ENCODE results near the gene KCNC2.

Gene KCNC2

DNA sequence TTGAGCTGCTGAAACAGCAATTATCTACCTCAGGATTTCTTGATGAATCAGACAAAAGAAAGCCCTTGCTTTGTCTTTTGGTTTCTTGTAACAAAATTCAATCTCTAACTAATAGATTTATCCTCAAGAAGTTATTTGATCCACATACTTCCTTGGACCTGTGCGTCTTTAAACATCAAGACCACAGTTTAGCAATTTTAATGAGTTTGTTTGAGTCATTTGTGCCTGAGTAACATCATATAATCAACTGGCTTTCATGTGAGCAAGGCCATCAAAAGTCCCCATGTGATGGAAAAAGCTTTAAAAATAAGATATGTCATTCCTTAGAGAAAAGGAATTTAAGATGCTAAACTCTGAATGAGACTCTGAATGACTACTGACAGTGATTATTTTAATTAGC is 52.3 kb downstream of the KCNC2 start:
- DNase-seq, result no peak

DNA sequence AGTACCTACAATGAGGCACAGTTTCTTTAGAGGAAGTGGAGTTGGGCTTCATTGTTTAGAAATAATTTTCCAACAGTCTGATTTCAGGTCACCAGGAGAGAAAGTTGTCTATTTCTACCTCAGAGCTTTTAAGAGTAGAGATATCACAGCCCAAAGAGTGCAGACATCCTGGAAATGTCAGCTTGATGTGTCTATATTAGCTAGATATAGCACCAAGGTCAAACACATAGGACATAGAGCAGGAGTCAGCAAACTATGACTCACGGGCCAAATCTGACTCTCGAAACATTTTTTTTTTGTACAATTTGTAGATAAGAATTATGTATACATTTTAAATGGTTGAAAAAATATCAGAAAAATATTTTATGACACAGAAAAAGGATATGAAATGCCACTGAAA is 53.7 kb downstream of the KCNC2 start:
- DNase-seq, result no peak

DNA sequence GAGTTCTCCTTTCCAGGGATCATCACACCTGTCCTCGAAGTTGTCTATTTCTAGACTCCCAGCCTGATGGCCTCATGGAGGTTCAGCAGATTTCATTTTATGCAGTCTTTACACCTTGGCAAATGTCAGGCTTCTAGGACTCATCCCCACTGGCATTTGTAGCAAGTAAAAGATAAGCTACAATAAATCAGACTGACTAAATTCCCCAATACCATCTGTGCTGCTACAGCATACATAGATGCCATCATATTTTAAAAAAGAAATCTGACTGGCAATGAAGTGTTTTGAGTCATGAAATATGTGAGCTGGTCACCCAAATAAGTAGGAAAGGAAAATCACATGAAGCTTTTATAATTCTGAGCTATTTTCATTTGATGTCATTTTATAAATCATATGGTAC is 55.3 kb downstream of the KCNC2 start:
- DNase-seq, result no peak

DNA sequence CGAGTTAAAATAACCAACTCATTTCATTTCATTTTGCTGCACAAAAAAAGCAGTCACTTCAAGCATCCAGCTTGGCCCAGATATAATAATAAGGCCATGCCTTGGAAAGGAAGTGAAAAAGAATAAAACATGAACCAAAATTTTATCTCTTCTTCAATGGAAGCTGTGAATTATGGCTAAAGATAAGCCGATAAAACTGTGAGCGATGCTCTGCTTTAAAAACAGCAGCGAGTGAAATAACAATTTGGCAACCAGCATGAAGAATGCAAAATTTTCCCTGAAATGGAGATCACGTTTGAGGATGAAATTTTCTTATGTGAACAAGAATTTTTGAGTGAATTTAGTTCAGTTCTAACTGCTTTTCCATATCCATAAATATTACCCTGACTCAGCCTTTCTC is 70.4 kb downstream of the KCNC2 start:
- no peak for DNase-seq

DNA sequence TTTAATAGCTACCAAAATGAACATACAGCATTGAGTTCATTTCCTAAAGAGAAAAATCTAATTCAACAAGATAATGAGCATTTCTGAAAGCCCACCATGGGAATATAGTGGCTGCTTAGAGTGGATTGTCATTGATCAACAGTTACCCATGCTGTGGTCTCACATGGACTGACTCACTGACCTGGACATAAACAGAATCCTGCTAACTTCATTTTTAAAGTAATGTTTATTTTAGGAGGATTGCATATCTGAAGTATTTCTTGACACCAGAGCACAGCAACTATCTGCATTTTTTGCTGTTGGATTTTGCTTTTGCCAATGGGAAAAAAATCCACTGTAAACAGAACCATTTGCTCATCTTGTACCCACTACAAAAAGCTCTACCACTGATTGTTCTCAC is 71.7 kb downstream of the KCNC2 start:
- no peak for DNase-seq

DNA sequence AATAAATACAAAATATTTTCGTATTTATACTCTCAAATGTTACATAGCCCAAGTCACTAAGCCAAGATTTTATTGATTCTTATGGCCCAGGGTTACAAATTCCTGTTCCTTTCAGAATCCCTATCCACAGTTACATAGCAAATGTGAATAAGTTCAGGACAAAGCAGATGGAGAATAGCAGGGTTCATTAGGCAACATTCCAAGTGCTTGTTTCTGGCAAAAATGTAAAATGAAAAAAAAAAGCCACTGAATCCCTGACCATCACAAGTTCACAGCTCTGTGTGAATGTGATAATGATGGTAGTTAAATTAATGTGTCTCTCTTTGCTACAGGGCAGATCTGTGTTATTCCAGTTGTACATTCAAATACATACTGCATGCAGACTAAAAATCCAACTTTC is 74.6 kb downstream of the KCNC2 start:
- DNase-seq, result no peak

DNA sequence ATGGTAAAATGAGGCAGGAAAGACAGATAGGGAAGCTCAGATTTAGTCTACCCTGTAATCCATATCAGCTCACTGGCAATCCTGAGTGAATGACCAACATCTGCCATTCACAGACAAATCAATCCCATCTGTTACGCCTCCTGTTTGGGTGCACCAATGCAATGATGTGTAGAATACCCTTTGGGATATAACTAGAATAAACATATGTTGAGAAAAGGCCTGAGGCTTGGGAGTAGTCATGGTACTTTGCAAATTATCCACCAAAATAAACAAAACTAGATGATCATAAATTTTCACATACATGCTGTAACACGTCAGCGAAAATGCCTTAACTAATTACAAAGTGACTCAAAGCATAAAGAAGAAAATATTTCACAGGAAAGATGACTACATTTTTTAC is 78.8 kb downstream of the KCNC2 start:
- DNase-seq, result no peak

DNA sequence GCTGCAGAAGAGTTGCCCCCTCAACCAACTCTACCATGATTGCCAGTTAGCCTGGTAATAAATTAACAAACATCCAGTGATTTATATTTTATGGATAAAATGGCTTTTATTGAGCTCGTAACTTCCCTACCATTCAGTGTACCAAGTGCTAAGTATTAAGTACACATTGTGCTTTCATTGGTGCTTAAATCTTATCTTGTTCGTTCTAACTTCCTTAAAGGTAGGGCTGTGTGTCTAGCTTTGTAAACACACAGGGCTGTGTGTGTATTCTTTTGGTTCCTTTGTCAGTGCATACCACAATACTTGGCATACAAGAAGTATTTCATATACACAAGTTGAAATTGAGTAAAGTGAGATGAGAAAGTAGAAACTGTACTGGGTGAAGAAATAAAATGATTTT is 80.4 kb downstream of the KCNC2 start:
- DNase-seq, result no peak

DNA sequence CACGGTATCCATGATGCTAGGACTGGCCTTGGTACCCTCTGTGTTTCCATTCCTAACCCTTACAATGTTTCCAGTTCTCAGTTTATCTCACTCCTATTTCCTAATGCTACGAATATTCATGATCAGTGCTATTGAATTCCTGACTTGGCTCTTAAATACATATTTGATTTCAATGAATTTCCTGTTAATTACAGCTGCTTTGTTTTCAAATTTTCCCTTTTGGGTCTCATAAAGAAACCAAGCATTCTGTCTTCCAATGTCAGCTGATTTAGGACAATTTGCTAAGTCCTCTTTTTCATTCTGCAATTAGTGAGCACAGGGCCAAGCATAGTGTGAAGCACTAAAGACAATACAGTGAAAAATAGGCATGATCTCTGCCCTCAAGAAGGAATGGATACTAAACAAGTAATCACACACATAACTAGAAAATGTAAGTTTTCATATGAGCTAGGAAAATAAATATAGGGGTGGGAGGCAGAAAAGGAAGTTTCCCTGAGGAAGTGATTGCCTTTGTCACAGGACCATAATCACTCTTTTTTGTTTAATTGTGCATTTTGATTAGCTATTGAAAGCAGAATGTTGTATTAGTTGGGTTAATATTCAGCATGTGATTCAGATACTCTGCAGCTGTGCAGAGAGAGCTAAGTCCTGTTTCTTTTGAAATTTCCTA is 88.5 kb downstream of the KCNC2 start:
- DNase-seq, result no peak

DNA sequence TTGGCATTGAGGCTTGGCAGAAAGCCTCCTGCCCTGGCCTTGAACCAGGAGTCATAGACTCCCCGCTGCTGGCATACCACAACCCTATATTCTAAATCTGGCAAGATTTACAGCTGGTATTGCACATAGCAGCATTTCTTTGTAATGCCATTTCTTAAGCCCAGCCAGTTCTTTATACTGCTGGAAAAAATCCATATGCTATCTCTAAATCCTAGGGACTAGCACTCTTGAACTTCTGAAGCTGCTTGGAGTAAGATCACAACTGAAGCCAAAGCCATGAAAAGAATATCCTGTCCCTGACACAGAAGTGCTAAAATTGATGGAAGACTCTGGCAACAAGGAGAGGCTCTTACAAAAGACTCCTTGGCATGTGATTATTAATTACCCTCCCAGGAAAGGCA is 89.3 kb downstream of the KCNC2 start:
- no peak for DNase-seq

DNA sequence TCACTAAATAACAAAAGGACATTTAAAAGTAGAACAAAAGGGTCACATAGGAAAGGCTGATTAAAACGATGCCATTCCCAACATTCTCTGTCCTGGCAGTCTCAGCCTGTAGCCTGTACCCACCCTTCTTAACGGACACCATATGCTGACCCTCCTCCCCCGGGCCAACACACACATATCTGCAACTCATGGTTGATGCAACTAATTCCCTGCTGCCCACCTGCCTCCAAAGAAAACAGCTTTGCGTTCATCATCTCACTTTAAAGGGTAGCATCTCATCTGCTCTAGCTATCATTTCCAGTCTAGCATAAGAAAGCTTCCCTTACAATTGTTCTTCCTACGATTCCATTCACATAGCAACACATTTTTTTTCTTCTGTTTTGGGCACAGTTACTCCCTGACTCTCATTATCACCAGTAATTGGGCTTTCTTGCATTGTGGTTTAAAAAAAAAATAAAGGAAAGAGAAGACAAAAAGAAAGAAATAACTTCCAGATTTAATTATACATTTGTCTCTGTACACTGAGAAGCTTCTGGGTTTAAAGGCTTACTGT is 92.9 kb downstream of the KCNC2 start:
- no peak for DNase-seq

DNA sequence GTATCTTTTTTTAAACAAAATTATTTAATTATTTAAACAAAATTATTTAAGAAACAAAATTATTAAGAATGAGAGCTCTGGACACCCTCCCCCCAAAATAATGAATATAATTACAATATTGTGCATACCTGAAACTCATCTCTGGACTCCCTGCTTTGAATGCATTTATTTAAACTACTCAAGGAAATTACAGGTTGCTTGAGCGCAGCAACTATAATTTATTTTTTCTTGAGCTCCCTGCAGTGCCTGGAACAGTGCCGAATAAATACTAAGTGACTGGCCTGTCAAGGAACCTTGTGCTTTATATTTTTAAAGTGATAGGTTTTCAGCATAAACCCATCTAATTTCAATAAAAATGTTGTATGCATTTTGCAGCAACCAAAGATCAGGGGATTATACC is 93.9 kb downstream of the KCNC2 start:
- no peak for DNase-seq

DNA sequence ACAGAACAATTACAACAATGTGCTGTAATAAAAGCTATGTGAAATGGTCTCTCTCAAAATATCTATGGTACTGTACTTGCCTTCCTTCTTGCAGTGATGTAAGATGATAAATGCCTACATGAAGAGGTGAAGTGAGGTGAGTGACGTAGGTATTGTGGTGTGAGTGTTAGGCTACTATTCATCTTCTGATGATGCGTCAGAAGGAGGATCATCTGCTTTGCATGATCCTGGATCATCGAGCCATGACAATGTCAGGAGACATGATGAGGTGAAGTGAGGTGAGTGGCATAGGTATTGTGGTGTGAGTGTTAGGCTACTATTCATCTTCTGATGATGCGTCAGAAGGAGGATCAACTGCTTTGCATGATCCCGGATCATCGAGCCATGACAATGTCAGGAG is 105.8 kb downstream of the KCNC2 start:
- no peak for DNase-seq

DNA sequence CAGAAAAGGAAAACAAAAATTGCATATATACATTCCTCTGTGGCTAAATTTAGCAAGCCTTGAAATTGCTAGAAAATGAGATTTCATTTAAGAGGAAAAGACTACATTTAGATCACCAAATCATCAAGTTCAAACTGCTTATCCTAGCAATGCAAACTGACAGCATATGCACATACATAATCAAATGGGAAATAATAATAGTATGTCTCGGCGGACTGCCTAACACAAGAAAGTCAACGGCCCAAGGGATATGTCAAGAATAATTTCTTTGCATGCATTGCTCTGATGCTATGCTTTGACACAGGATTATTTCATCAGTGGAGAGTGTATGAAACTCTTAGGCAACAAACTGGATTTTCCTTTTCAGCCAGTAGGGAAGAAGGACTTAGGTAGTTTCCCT is 107.9 kb downstream of the KCNC2 start:
- no peak for DNase-seq

DNA sequence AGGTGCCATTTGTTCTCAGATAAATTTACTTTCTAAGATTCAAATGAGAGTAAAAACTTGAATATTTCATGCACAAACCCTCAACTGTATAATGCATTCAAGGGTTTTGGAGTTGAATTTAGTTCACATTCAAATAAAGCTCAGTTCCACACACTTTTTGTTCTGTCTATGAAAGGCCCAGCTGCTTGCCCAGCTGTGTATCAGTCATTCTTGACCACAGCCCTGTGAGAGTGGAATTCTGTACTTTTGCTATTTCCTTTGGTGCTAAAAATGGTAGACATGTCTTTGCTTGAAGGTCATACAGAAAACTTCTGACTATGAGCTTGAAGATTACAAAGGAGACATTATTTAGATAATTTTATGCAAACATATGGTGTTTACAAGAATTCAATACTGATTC is 110.4 kb downstream of the KCNC2 start:
- no peak for DNase-seq

DNA sequence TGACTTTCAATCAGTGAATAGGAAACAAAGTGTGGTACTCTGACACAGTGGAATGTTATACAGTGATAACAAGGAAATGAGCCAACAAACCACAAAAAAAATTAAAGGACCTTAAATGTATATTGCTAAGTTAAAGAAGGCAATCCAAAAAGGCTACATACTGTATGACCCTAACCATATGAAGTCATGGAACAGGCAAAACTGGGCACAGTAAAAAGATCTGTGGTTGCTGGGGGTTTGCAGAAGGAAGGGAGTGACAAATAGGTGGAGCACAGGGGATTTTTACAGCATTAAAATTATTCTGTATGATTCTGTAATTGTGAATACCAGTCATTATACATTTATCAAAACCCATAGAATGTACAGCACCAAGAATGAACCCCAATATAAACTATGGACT is 112.6 kb downstream of the KCNC2 start:
- DNase-seq, result no peak

DNA sequence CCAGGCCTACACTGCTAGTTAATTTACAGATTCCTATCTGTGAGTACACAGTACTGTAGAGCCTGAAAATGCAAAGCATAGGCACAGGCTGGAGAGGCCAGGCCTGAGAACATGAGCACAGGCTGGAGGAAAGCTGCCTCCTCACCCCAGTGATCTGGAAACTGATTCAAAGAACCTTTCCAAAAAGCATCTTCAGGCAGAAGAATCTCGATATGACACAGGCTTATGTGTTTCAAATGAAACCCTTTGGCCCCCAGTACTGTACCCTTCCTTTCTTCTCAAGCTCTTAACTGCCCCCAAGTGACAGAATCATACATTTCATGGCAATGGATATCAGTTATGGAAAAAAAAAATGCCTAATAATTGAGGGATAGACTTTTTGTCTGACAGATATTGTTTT is 122.0 kb downstream of the KCNC2 start:
- no peak for DNase-seq

DNA sequence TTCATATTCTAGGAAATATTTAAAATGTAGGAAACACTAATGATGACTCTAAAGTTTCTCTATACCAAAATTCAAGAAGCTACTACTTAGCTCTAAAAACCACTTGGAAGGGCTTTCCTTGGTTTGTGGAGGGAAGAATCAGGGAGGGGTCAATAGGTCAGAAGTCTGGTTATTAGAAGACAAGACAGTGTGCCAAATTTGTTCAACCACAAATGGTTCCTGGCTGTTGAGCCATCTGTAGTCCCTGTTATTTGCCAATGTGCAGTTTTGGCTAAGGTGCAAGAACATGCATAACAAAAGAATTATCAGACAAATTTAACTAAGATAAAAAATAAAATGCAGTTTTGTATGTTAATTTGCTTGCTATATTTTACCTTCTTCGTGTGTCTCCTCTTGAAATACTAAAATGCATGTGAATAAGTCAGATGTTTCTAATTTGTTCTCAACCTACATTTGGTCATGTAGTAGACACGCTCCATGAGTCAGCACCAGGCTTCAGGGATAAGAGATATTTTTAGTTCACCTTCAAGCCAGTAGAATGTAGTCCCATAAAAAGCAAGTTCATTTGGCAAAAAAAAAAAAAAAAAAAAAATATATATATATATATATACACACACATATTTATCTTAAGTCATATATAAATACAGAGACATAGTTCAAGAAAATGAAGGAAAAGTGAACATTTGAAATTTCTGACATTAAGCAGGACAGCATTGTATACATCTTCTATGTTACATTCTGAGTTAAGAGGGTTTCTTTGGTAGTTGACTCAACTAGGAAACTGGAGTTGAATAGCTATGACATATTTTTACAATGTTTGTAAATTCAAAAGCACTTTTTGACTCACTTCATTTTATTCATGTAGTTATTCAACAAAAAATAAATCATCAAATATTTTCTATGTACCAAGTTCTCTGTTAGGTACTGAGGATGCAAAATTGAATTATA is 123.3 kb downstream of the KCNC2 start:
- DNase-seq, result no peak

DNA sequence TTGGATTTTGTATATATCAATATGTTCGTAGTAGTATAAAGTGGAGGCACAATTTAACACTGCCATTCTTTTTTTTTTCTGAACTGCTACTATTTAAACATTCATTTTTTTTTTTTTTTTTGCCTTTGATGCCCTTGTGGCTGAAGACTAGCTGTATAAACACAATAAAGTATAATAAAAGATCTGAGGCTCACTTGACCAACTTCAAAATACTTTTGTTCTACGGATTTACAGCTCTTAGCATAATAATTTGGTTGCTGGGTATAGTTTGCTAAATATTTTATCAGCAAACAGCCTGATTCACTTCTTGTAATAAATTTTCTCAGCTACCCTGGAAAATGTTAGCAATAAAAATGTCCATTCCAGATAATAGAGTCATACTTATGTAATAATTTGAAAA is 128.3 kb downstream of the KCNC2 start:
- no peak for DNase-seq

DNA sequence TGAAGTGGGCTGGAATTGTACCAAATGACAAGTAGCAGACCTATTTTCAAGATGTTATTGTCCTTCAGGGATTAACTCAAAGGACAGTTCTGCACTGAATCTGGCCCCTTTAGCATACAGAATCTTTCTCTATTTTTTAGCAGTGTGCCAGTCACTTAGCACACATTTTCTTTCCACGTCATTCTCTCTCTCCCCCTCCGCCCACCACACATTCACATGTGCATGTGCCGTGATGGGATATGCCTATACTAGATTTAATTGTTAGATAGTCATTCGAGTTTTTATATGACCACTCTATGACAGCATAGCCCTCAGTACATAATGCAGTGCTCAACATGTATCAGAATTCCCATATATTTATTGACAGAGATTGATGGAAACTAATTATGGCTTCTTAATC is 129.1 kb downstream of the KCNC2 start:
- DNase-seq, result no peak

DNA sequence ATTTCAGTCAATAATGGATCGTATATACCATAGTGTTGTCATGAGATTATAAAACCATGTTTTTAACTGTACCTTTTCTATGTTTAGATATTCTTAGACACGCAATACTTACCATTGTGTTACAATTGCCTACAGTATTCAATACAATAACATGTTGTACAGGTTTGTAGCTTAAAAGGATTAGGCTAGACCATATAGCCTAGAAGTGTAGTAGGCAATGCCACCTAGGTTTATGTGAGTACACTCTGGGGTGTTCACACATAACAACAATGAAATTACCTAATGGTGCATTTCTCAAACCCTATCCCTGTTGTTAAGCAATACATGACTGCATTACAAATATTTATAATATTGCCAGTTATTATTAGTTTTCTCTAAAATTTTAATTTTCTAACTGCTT is 144.2 kb downstream of the KCNC2 start:
- DNase-seq, result no peak

DNA sequence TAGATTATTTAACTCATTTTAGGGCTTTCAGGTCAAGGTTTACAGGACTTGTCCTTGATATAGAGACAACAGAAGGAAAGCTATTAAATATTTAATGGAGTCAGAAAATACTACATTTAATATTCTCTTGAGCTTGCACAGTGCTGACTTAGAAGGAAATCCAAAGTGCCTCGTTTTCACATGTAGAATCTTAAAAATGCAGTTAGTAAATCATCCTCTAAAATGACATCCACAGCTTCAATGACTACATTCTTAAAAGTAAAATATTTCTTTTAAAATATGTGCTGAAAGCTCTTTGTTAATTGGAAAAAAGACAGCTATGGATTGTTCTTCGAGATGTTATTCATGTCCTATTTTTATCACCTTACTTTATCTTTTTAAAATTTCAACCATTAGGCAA is 146.9 kb downstream of the KCNC2 start:
- DNase-seq, result no peak

DNA sequence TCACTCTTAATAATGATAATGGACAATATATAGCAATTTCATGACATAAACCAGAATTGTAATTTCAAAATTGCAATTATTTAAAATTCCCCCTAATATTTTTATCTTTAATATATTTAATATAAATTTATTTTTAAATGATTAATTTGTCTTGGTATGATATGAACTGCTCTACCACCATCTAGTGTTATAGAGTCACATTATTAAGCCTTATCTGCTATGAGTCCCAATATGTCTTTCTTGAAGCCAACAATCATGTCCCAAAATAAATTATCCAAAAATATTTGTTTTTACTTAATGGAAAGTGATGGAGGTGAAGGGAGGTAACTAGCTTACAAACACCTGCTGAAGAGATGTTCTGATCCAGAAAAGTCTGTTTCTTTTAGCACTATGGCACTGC is 151.4 kb downstream of the KCNC2 start:
- DNase-seq, result no peak

DNA sequence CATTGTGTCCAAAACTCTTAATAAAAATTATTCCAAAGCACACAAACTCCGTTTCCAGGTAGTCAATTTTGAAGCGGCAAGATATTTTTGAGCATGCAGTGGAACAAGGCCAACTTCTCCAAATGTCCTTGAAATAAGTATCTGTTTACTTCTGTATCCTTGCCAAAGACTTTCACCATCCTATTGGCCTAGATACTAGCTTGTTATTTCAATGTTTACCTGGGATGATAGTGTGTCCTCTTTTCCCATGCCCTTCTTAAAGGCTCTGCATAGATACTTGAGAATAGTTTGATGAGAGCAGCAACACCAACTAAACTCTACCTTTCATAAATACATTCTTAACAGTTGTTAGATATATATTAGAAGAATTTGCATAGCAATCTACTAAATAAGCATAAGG is 160.9 kb downstream of the KCNC2 start:
- DNase-seq, result no peak

Data from stimulated activated CD4-positive, alpha-beta T cell treated with anti-CD3 and anti-CD28 coated beads, Interleukin-1b, Interleukin-23, amount 100 ng/mL, for 48 hours (primary cell).